Stimulated activated CD4-positive, alpha-beta T cell treated with anti-CD3 and anti-CD28 coated beads, Interleukin-1b, Interleukin-23, amount 100 ng/mL, for 4 hours (primary cell): ENCODE results near the gene LHFPL5.

Experiments
- DNase-seq, 2 donors: peaks; one replicate each; pipeline ENCODE4 v3.0.0-alpha.2; 2020; ENCODE audit warnings: low read depth in 2 of 2

The LHFPL5 gene

GRCh38 chr6:35804996-35805736 is at the start of gene LHFPL5:
Gene LHFPL5 (plus strand): TSS chr6:35805352. CDS start chr6:35805671, 319 bp downstream.
- peak; percentile 10 to 42 for DNase-seq

GRCh38 chr6:35757456-35758123 is 47.6 kb upstream of the LHFPL5 start:
- no peak for DNase-seq

- DNase-seq = no peak
These were observed 45.7 kb upstream of the LHFPL5 start for GRCh38 chr6:35759426-35759825.

GRCh38 chr6:35765739-35766138 is 39.4 kb upstream of the LHFPL5 start:
- no peak for DNase-seq

- no peak for DNase-seq
These were observed 35.9 kb upstream of the LHFPL5 start for GRCh38 chr6:35769211-35769610.

DNA sequence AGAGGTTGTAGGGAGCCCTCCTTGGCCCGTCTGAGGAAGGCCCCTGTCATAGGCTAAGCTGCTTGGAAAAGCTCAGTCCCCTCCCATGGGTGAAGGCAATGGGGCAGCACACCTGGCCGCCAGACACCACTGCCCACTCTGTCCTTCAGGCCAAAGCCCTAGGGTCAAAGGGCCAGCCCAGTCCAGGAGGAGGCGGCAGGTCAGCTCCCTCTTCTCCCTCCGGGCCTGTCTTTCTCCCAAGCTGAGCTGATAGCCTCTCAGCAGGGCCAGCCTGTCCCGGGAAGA is 33.9 kb upstream of the LHFPL5 start:
- no peak for DNase-seq

DNA sequence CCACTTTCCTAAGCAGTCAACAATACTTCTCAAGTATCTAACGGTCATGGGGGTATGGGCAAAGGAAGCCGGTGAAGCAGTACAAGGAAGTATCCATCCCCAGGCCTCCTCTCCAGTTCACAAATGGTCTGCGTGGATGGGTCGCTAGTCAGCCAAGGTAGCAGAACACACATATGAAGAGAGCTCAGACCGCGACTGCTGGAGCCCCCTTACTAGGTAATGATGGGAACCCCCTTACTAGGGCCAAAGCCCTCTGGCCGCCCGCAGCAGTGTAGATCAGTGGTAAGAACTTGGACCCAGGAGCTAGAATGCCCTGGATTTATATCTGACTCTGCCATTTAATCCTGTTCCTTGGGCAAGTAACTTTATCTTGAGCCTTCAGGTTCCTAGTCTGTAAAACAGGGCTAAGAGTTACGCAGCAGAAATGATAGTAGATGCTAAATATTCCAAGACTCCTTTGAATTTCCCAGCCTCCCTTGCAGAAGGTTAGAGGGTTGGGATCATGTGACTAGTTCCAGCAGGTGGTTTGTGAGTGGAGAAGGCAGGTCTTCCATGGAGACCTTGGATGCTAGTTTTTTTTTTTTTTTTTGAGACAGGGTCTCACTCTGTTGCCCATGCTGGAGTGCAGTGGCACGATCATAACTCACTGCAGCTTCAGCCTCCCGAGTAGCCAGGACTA is 30.9 kb upstream of the LHFPL5 start:
- DNase-seq = no peak

GRCh38 chr6:35775031-35775430 is 30.1 kb upstream of the LHFPL5 start:
- DNase-seq = no peak

- DNase-seq = no peak
These were observed 28.6 kb upstream of the LHFPL5 start, which contains the start of gene CLPSL2 for GRCh38 chr6:35776364-35777215. Gene CLPSL2 (plus strand): TSS chr6:35776598. CDS start chr6:35776619, 21 bp downstream.

DNA sequence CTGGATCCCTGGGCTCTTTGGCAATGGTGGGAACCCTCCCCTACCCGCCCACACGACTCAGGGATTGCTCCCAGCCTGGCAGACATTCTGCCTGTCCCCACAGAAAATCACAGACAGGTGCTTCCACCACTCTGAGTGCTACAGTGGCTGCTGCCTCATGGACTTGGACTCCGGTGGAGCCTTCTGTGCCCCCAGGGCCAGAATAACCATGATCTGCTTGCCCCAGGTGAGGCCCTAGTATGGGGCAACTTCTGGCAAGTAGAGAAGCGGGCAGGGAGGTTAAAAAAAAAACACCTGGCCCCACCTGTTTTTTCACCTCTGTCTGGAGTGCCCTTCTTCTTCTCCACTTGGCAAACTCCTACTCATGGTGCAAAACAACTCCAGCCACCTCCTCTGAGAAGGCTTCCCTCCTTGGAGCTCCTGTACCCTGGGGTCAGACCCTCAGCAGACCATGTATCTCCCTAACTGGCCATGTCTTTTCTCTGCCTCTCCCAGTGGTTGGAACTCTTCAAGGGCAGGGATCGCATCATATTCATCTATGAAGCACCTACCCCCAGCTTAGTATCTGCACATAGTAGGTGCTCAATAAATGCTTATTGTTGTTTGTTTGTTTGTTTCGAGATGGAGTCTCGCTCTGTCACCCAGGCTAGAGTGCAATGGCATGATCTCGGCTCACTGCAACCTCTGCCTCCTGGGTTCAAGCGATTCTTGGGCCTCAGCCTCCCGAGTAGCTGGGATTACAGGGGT is 27.6 kb upstream of the LHFPL5 start:
- DNase-seq = no peak

GRCh38 chr6:35778437-35778836 is 26.7 kb upstream of the LHFPL5 start:
- no peak for DNase-seq

DNA sequence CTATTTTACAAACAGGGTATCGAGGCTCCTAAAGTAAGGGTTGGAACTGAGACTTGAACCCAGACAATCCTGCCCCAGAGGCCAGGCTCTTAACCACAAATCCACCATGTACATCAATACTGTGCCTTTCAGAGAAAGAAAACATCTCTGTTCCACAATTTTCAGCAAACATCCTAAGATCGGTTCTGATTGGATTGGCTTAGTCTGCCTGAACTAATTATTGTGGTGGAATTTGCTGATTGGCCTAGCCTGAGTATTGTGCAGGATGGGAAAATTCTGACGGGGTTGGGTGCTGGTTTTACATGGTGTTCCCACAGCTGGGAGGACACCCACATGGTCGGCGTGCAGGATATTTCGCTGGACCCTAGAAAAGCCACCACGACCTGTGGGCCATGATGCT is 24.4 kb upstream of the LHFPL5 start, which contains the start of gene CLPSL1:
TSS of gene CLPSL1 (plus strand) at position 301 of the 400 bp plus-strand sequence. CDS start at position 393, 92 bp downstream.
- DNase-seq = no peak

DNA sequence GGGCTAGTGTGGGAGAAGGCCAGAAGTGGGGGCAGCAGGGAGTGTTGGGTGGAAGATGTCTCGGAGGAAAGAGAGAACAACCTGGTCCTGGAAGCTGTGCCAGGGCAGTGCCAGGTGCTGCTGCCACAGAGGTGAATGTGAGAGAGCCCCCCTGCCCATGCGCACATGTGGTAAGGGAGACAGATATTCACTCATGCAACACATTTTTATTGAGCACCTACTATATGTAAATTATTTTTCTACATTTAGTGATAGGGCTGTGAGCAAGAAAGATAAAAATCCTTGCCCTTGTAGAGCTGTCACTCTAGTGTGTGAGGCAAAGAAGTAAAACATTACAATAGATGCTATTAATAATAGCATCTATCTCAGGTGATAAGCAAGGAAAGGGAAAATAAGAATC is 23.9 kb upstream of the LHFPL5 start:
- no peak for DNase-seq

- DNase-seq = no peak
These were observed 22.7 kb upstream of the LHFPL5 start for GRCh38 chr6:35782424-35782823.

- no peak for DNase-seq
These were observed 21.0 kb upstream of the LHFPL5 start for GRCh38 chr6:35784200-35784599.

DNA sequence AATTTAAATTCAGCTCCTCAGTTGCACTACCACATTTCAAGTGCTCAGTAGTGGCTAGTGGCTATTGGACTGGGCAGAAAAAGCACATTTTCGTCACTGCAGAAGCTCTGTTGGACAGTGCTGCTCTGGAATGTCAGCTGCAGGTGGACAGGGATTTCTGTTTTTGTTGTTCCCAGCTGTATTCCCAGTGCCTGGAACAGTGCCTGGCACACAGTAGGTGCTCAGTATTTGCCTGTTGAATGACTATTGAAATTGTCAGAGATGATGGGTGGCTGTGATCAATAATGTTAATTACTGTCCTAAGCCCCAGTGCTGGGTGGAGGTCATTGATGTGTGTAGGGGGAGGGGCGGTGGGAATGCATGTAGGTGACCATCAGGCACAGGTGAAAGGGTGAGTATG is 18.9 kb upstream of the LHFPL5 start:
- no peak for DNase-seq

DNA sequence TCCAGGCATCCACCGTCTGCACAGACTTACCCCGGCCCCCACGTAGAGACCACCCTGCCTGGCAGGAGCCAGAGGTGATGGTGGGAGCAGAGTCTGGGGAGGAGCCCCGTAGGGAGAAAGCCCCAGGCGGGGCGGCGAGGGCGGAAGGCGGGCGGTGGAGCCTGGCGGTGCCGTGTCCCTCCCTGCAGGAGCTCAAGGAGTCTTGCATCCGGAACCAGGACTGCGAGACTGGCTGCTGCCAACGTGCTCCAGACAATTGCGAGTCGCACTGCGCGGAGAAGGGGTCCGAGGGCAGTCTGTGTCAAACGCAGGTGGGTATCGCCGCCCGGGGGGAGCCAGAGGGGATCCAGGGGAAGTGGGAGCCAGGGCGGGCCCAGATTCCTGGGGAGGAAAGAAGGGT is 18.3 kb upstream of the LHFPL5 start:
- DNase-seq = no peak

DNA sequence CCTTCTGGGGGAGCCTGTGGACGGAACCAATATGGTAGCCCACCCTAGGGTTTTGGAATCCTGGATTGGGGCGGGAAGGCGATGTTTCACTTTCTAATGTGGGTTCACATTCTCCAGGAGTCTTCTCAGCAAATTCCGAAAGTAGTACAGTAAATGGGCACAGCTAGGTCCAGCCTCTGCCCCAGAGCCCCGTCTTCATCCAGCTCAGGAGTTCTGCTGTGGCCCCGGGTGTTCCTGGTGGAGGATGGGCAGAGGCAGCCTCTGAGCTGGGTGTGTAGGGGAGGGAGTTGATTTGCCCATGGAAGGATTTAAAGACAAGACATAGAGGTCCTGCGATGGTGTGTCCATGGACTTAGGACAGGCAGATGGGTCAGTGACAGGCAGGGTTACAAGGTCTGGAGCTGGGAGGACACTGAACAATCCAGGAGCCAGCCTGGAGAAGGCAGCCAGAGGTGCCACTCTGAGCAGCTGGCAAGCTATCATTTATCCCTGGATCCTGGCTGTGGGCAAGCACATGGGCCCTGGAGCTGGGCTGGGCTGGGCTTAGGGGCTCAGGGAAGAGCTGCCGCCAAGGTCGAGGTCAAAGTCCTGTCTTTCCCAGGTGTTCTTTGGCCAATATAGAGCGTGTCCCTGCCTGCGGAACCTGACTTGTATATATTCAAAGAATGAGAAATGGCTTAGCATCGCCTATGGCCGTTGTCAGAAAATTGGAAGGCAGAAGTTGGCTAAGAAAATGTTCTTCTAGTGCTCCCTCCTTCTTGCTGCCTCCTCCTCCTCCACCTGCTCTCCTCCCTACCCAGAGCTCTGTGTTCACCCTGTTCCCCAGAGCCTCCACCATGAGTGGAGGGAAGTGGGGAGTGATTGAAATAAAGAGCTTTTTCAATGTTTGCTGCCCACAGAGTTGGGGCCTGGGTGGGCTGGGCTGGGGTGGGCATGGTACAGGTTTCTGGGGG is 17.6 kb upstream of the LHFPL5 start:
- no peak for DNase-seq

DNA sequence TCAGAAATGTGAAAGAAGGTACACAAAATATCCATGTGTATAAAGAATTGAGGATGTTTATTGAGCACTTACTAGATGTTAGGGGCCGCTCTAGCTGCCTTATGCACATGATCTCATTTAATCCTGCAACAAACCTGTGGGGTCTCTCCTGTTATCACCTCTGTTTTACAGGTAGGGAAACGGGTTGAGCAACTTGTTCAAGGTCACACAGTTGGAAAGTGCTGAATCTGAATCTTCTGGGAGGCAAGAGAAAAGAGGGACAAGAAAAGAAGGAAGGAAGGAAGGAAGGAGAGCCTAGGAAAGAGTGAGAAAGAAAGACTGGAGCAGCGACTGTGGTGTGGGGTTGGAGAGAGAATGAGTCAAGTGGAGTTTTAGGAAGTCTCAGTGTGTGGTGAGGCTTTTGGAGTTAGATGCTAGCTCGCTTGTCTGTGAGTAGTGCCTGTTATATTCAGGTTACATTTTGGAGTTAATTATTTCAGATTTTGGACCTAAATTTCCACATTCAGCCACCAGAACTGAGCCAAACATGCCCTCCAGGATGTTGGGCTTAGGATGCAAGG is 16.6 kb upstream of the LHFPL5 start:
- DNase-seq = no peak

- no peak for DNase-seq
These were observed 14.5 kb upstream of the LHFPL5 start for GRCh38 chr6:35790683-35791082.
